Measurements from ENCODE around the gene CBLC.

GRCh38 chr19:44738136-44738535 lies 39.6 kb upstream of the CBLC start:
- TF ChIP-seq EP300 (conservative IDR thresholded peaks at IDR 0.05; ENCODE audit: poor library complexity, severe bottlenecking) (no peak), EZH2 (IDR thresholded peaks at IDR 0.05; ENCODE audit: borderline replicate concordance, insufficient read depth, low read length, poor library complexity, severe bottlenecking) (no peak)

Measured in neural cell (in vitro differentiated cells).